ENCODE data around the gene ELL2.

- TF ChIP-seq SMAD4 (CRISPR knock-in tag; IDR thresholded peaks at IDR 0.05): no peak
- no peak for TF ChIP-seq SP1 (CRISPR knock-in tag; conservative IDR thresholded peaks at IDR 0.05)
- no peak for TF ChIP-seq JUN (CRISPR knock-in tag; IDR thresholded peaks at IDR 0.05)
- no peak for TF ChIP-seq ZNF138 (CRISPR knock-in tag; conservative IDR thresholded peaks at IDR 0.05)
- no peak for TF ChIP-seq CTCF (IDR thresholded peaks at IDR 0.05)
- TF ChIP-seq ETV6 (CRISPR knock-in tag; IDR thresholded peaks at IDR 0.05): no peak
- no peak for TF ChIP-seq NR3C1 (CRISPR knock-in tag; conservative IDR thresholded peaks at IDR 0.05; ENCODE audit: low read depth)
- no peak for TF ChIP-seq FOXP4 (CRISPR knock-in tag; IDR thresholded peaks at IDR 0.05)
- TF ChIP-seq TCF7 (CRISPR knock-in tag; IDR thresholded peaks at IDR 0.05; ENCODE audit: low read depth): no peak
- no peak for TF ChIP-seq ATF1 (CRISPR knock-in tag; IDR thresholded peaks at IDR 0.05)
- TF ChIP-seq ZBTB43 (CRISPR knock-in tag; IDR thresholded peaks at IDR 0.05): no peak
- TF ChIP-seq STAT6 (CRISPR knock-in tag; conservative IDR thresholded peaks at IDR 0.05; ENCODE audit: low read depth): no peak
- no peak for TF ChIP-seq HMGXB4 (CRISPR knock-in tag; IDR thresholded peaks at IDR 0.05)
- no peak for TF ChIP-seq AFF4 (CRISPR knock-in tag; IDR thresholded peaks at IDR 0.05; ENCODE audit: borderline replicate concordance)
Measured at GRCh38 chr5:95983080-95983479, 21.4 kb upstream of the ELL2 start.
